K562 (cell line): ENCODE measurements around the gene POC5. TPM values are rescaled to one million over a fixed set of nuclear protein-coding genes. Genes with fewer than 3 reads are reported as not detected.
A peak's percentile ranks its signal among the peaks of the same experiment; 100 is the strongest.

Experiments
- ATAC-seq: fragments of 200-7000 bp; cut with Tn5 transposase; 3 replicates; pipeline ENCODE4 v1.9.1; 2020; ENCODE audit warnings: moderate library complexity
- BruUV-seq: library from RNA; stranded (reverse); fragments of 400-500 nt; replicated peaks from 2 replicates; lab custom pipeline; 2021; lab: Mats Ljungman, UMichigan
- CTCF ChIA-PET: fragments of 300-600 bp; formaldehyde crosslinking; extraction: SDS; loops from one replicate; lab custom pipeline; 2021; ENCODE audit warnings: low intra/inter-chr PET ratio; lab: Yijun Ruan, JAX
- POLR2A ChIA-PET: fragments of 300-600, 350-650 bp; sonication (Branson Sonifier 250); formaldehyde crosslinking; extraction: SDS; loops from one replicate; lab custom pipeline; 2021; ENCODE audit warnings: antibody characterized with exemption, inconsistent platforms; lab: Yijun Ruan, JAX
- DNase-seq, 4 experiments: peaks; one replicate each; pipeline versions ENCODE4 v3.0.0 to v3.0.0-alpha.2; 2011 to 2018; ENCODE audit warnings: low spot score in 3 of 4, mixed read lengths in 3 of 4; ENCODE audit errors: extremely low read depth in 1 of 4
- FAIRE-seq: peaks from 2 replicates; lab custom pipeline; 2011; peaks lifted over from hg19 to GRCh38; lab: Jason Lieb, UNC
- H2AFZ ChIP-seq: 2 replicates; pipeline ENCODE4 v1.6.0; 2011; ENCODE audit warnings: low read depth, low read length, control low read depth, inconsistent platforms
- H3K27ac ChIP-seq: fragments of 200-600 bp; 3 replicates; pipeline ENCODE4 v1.8.0; 2011; ENCODE audit warnings: low read depth, mild to moderate bottlenecking, control low read depth, inconsistent platforms, low read length, moderate library complexity, mixed read lengths; ENCODE audit errors: extremely low read depth
- H3K27me3 ChIP-seq, 2 experiments: fragments of 300-600 bp in 1 of 2; 2 replicates in 1 of 2; 3 replicates in 1 of 2; pipeline versions ENCODE4 v1.6.0 to v1.8.0; 2011; ENCODE audit warnings: inconsistent platforms in 2 of 2, low read length in 2 of 2, mild to moderate bottlenecking in 1 of 2, mixed read lengths in 1 of 2, moderate library complexity in 1 of 2; ENCODE audit not compliant: control insufficient read depth in 2 of 2, insufficient read depth in 2 of 2
- H3K36me3 ChIP-seq: fragments of 300-600 bp; 3 replicates; pipeline ENCODE4 v1.8.0; 2011; ENCODE audit warnings: mild to moderate bottlenecking, low read length, inconsistent platforms; ENCODE audit not compliant: control insufficient read depth, insufficient read depth
- H3K4me1 ChIP-seq, 2 experiments: fragments of 200-600 bp in 1 of 2; replicated peaks in 1 of 2; 2 replicates in 1 of 2; 3 replicates in 1 of 2; pipeline versions ENCODE4 v1.5.1 to v1.8.0; 2011; ENCODE audit warnings: inconsistent platforms in 2 of 2, low read length in 2 of 2, mild to moderate bottlenecking in 1 of 2, mixed read lengths in 1 of 2, moderate library complexity in 1 of 2; ENCODE audit not compliant: control insufficient read depth in 2 of 2, insufficient read depth in 2 of 2
- H3K4me2 ChIP-seq: 2 replicates; pipeline ENCODE4 v1.6.1; 2011; ENCODE audit warnings: low read length, control low read depth, inconsistent platforms, mixed read lengths; ENCODE audit not compliant: insufficient read depth
- H3K4me3 ChIP-seq: fragments of 200-600 bp; sonication (generic), shearing (Covaris generic); 2 replicates; pipeline ENCODE4 v1.5.1; 2016; ENCODE audit warnings: control low read depth, inconsistent platforms
- H3K79me2 ChIP-seq: fragments of 200-600 bp; 3 replicates; pipeline ENCODE4 v1.8.0; 2011; ENCODE audit warnings: low read length, inconsistent platforms; ENCODE audit not compliant: control insufficient read depth, insufficient read depth
- H3K9ac ChIP-seq, 2 experiments: 2 replicates each; pipeline versions ENCODE4 v1.6.0 to v1.6.1; 2011; ENCODE audit warnings: low read depth in 2 of 2, low read length in 2 of 2, control low read depth in 1 of 2, inconsistent platforms in 1 of 2, mild to moderate bottlenecking in 1 of 2, mixed read lengths in 1 of 2; ENCODE audit not compliant: insufficient read depth in 1 of 2
- H3K9me1 ChIP-seq: one replicate; pipeline ENCODE4 v1.6.0; 2011; ENCODE audit warnings: inconsistent platforms, mild to moderate bottlenecking, low read length, moderate library complexity; ENCODE audit not compliant: control insufficient read depth, insufficient read depth
- H3K9me3 ChIP-seq: replicated peaks from 2 replicates; pipeline ENCODE4 v1.5.1; 2011; ENCODE audit warnings: low read depth, low read length, inconsistent platforms; ENCODE audit not compliant: control insufficient read depth, insufficient read depth
- H4K20me1 ChIP-seq: replicated peaks from 2 replicates; pipeline ENCODE4 v1.6.1; 2011; ENCODE audit warnings: low read length, inconsistent platforms, mixed read lengths; ENCODE audit not compliant: control insufficient read depth, insufficient read depth
- BDP1 ChIP-seq: IDR thresholded peaks from 3 replicates; pipeline ENCODE4 v1.6.1; 2011; ENCODE audit not compliant: insufficient read length, insufficient read depth
- BMI1 ChIP-seq: fragments of 150-350 bp; IDR thresholded peaks from 2 replicates; pipeline ENCODE4 v1.6.1; 2014; ENCODE audit warnings: low read length
- CBX8 ChIP-seq: fragments of 200-600 bp; sonication (generic); IDR thresholded peaks from 2 replicates; pipeline ENCODE4 v1.6.1; 2012; ENCODE audit warnings: borderline replicate concordance, mixed run types, low read depth, mild to moderate bottlenecking, moderate library complexity, mixed read lengths, low read length, control low read depth, inconsistent platforms; ENCODE audit not compliant: poor library complexity, severe bottlenecking; ENCODE audit errors: extremely low read depth
- ESRRB ChIP-seq: fragments of 250-450 bp; sonication (Bioruptor Pico); IDR thresholded peaks from 2 replicates; pipeline ENCODE4 v1.5.0; 2020; ENCODE audit warnings: mild to moderate bottlenecking, moderate library complexity, borderline replicate concordance
- ETV5 ChIP-seq: sonication (generic); formaldehyde crosslinking; IDR thresholded peaks from 2 replicates; pipeline ENCODE4 v1.4.0; 2020; ENCODE audit warnings: low read depth, mild to moderate bottlenecking, missing genetic modification reagents
- NEUROD1 ChIP-seq: fragments of 150-350 bp; IDR thresholded peaks from 2 replicates; pipeline ENCODE4 v1.6.1; 2014; ENCODE audit warnings: borderline replicate concordance, low read length, low read depth; ENCODE audit not compliant: partially characterized antibody
- NR0B1 ChIP-seq: fragments of 450-650 bp; IDR thresholded peaks from one replicate; pipeline ENCODE4 v1.6.1; 2018; ENCODE audit warnings: mild to moderate bottlenecking, moderate library complexity; ENCODE audit not compliant: partially characterized antibody
- POLR2G ChIP-seq: fragments of 200-400 bp; formaldehyde crosslinking; IDR thresholded peaks from 2 replicates; pipeline ENCODE4 v1.6.1; 2017; ENCODE audit warnings: low read depth, mild to moderate bottlenecking, antibody characterized with exemption, low read length, moderate library complexity
- RBFOX2 ChIP-seq: fragments of 200-400 bp; formaldehyde crosslinking; IDR thresholded peaks from 2 replicates; pipeline ENCODE4 v1.6.1; 2017; ENCODE audit warnings: low read depth, mild to moderate bottlenecking, low read length, moderate library complexity
- TAF15 ChIP-seq: fragments of 200-400 bp; formaldehyde crosslinking; IDR thresholded peaks from 2 replicates; pipeline ENCODE4 v1.6.1; 2017; ENCODE audit warnings: mild to moderate bottlenecking, low read depth, low read length, moderate library complexity
- ZNF644 ChIP-seq: fragments of 200-800 bp; sonication (Bioruptor generic); IDR thresholded peaks from 2 replicates; pipeline ENCODE4 v1.6.1; 2016; ENCODE audit warnings: low read depth, missing genetic modification characterization, missing compliant biosample characterization
- WGBS: fragments of 100-300 bp; shearing (Covaris generic); methylation state at CpG from one replicate; pipeline ENCODE4 v1.1.6; 2016; ENCODE audit warnings: low coverage, mixed read lengths; ENCODE audit not compliant: insufficient coverage; ENCODE audit errors: missing lambda C conversion rate; 5-methylcytosine and 5-hydroxymethylcytosine counted together
- in situ Hi-C: fragments of 300-500 bp; cut with MboI; formaldehyde crosslinking; loops from 4 replicates; pipeline ENCODE4 v1.15.0; 2018; ENCODE audit warnings: inconsistent platforms, mixed read lengths
- intact Hi-C: fragments of 100-400 bp; cut with micrococcal nuclease; formaldehyde crosslinking; loops from 2 replicates; pipeline ENCODE4 v1.14.2; 2022
- polyA plus RNA-seq, 8 experiments: library from polyadenylated mRNA; depleted of rRNA in 4 of 8; stranded (reverse) in 5 of 8; unstranded in 3 of 8; fragments of >200 nt; fragmentation: Nextera tagmentation in 2 of 8; fragmentation: Illumina TruSeq in 1 of 8; extraction: Ambion mirVana in 2 of 8; extraction: Trizol in 1 of 8; gene quantifications; 2 replicates each; pipeline versions ENCODE4 v1.2.1 to v1.2.3, GENCODE V29; 2011 to 2014; ENCODE audit warnings: inconsistent platforms in 1 of 8, missing spikeins in 1 of 8
- total RNA-seq, 7 experiments: library from RNA; depleted of rRNA in 6 of 7; stranded (reverse); fragments of >200 nt in 6 of 7; fragmentation: Illumina TruSeq in 2 of 7; extraction: Trizol in 2 of 7; gene quantifications; 2 replicates each; pipeline versions ENCODE4 v1.2.1 to v1.2.3, GENCODE V29; 2011 to 2021; ENCODE audit warnings: low replicate concordance in 1 of 7

Gene POC5
- total and polyA plus RNA-seq, 9 of the 15 experiments (the other 6 are each of a cell fraction or from before 2014, with no cell fraction given), result 14.5 to 38.2 (median 27.0) TPM

- TF ChIP-seq BDP1 (no peak), NEUROD1 (no peak), TAF15 (no peak), ETV5 (CRISPR knock-in tag) (no peak), ZNF644 (tag) (no peak), NR0B1 (no peak), RBFOX2 (no peak)
These were observed 35.9 kb upstream of the POC5 start (continued) for GRCh38 chr5:75753182-75753581.

- H3K9ac ChIP-seq, result no peak overlapping the region
- H4K20me1 ChIP-seq, result no peaks in the 10 kb centered on the region
- peaks cover 15 to 28% of the 10 kb centered on the region in 2 experiments for H3K27me3 ChIP-seq
- no peaks in the 10 kb centered on the region for H3K79me2 ChIP-seq
- TF ChIP-seq BMI1, result peak; percentile 42
- TF ChIP-seq ESRRB (CRISPR knock-in tag), result no peak
- TF ChIP-seq CBX8, result peak; percentile 93
- TF ChIP-seq POLR2G, result no peak
- intact Hi-C loops (no loop called here), in situ Hi-C loops (no loop called here)
- no TSS peak for BruUV-seq
- no peak for ATAC-seq
- H3K4me3 ChIP-seq, result no peak overlapping the region
- ChIA-PET CTCF (no interaction called here), POLR2A (no interaction called here)
- no peaks in the 10 kb centered on the region for H3K36me3 ChIP-seq
- WGBS, result 0% methylated on average over 3 of the region's 3 CpGs
- H3K9me3 ChIP-seq, result no peaks in the 10 kb centered on the region
- no peak overlapping the region for H3K27ac ChIP-seq
- peaks cover 3% of the 10 kb centered on the region for H3K9me1 ChIP-seq
- no peaks in the 10 kb centered on the region for H3K4me1 ChIP-seq
- H2AFZ ChIP-seq, result no peak overlapping the region
- no peak overlapping the region for H3K4me2 ChIP-seq
- no peak for DNase-seq
- FAIRE-seq, result no peak
These were observed 27.1 kb upstream of the POC5 start for GRCh38 chr5:75744355-75744754.
